Liver (tissue), 9 donors: ENCODE results near the gene PDK3. TPM values are rescaled to one million over a fixed set of nuclear protein-coding genes. Genes with fewer than 3 reads are reported as not detected.

ENCODE experiments used
- DNase-seq: peaks from one replicate; pipeline ENCODE4 v3.0.0-alpha.2; 2017; ENCODE audit warnings: low spot score
- H3K27ac ChIP-seq, 2 donors: one replicate each; pipeline ENCODE4 v1.7.0; 2013; ENCODE audit warnings: inconsistent platforms in 2 of 2, low read length in 2 of 2, control low read depth in 1 of 2, low read depth in 1 of 2, mild to moderate bottlenecking in 1 of 2
- H3K27me3 ChIP-seq, 4 donors: one replicate each; pipeline versions ENCODE4 v1.6.1 to v1.7.0; 2013; ENCODE audit warnings: low read length in 3 of 4, inconsistent platforms in 1 of 4, mild to moderate bottlenecking in 1 of 4, moderate library complexity in 1 of 4; ENCODE audit not compliant: control insufficient read depth in 4 of 4, insufficient read depth in 4 of 4
- H3K36me3 ChIP-seq, 4 donors: one replicate each; pipeline versions ENCODE4 v1.6.1 to v1.7.0; 2013; ENCODE audit warnings: low read length in 3 of 4, mild to moderate bottlenecking in 3 of 4, low read depth in 1 of 4, moderate library complexity in 1 of 4; ENCODE audit not compliant: control insufficient read depth in 4 of 4, insufficient read depth in 3 of 4
- H3K4me1 ChIP-seq, 4 donors: one replicate each; pipeline versions ENCODE4 v1.6.1 to v1.7.0; 2013; ENCODE audit warnings: low read length in 3 of 4, mild to moderate bottlenecking in 3 of 4, moderate library complexity in 1 of 4; ENCODE audit not compliant: control insufficient read depth in 4 of 4, insufficient read depth in 4 of 4
- H3K4me3 ChIP-seq, 3 donors: one replicate each; pipeline versions ENCODE4 v1.6.1 to v1.7.0; 2013; ENCODE audit warnings: low read length in 3 of 3, control low read depth in 1 of 3, low read depth in 1 of 3, mild to moderate bottlenecking in 1 of 3
- H3K9ac ChIP-seq, 2 donors: one replicate each; pipeline ENCODE4 v1.7.0; 2013; ENCODE audit warnings: low read length in 2 of 2, mild to moderate bottlenecking in 2 of 2, moderate library complexity in 2 of 2, control low read depth in 1 of 2, low read depth in 1 of 2
- H3K9me3 ChIP-seq, 4 donors: one replicate each; pipeline versions ENCODE4 v1.6.1 to v1.7.0; 2013; ENCODE audit warnings: low read length in 3 of 4; ENCODE audit not compliant: control insufficient read depth in 4 of 4
- ATF3 ChIP-seq: IDR thresholded peaks from 2 replicates; pipeline ENCODE4 v1.6.1; 2016; ENCODE audit warnings: antibody characterized with exemption
- CTCF ChIP-seq: fragments of 150-350 bp; IDR thresholded peaks from 2 replicates; pipeline ENCODE4 v1.5.1; 2017; ENCODE audit warnings: improper control_type of control experiment, low read depth, low read length; ENCODE audit not compliant: missing input control
- EGR1 ChIP-seq, 2 donors: IDR thresholded peaks; 2 replicates each; pipeline ENCODE4 v1.6.1; 2016 to 2018; ENCODE audit warnings: antibody characterized with exemption in 2 of 2, low read depth in 2 of 2
- FOXA1 ChIP-seq: IDR thresholded peaks from 2 replicates; pipeline ENCODE4 v1.6.1; 2016; ENCODE audit warnings: antibody characterized with exemption
- FOXA2 ChIP-seq: IDR thresholded peaks from 2 replicates; pipeline ENCODE4 v1.6.1; 2016; ENCODE audit warnings: antibody characterized with exemption
- GABPA ChIP-seq, 2 donors: IDR thresholded peaks in 1 of 2; conservative IDR thresholded peaks in 1 of 2; 2 replicates each; pipeline ENCODE4 v1.6.1; 2016; ENCODE audit warnings: antibody characterized with exemption in 2 of 2, mild to moderate bottlenecking in 1 of 2, moderate library complexity in 1 of 2
- HNF4A ChIP-seq, 2 donors: conservative IDR thresholded peaks; 2 replicates each; pipeline ENCODE4 v1.6.1; 2016; ENCODE audit warnings: antibody characterized with exemption in 2 of 2, mild to moderate bottlenecking in 2 of 2
- HNF4G ChIP-seq: IDR thresholded peaks from 2 replicates; pipeline ENCODE4 v1.6.1; 2016; ENCODE audit warnings: antibody characterized with exemption
- JUND ChIP-seq, 2 donors: IDR thresholded peaks; 2 replicates each; pipeline ENCODE4 v1.6.1; 2016; ENCODE audit warnings: antibody characterized with exemption in 2 of 2
- MAX ChIP-seq: IDR thresholded peaks from 2 replicates; pipeline ENCODE4 v1.6.1; 2016; ENCODE audit warnings: antibody characterized with exemption
- NR2F2 ChIP-seq: IDR thresholded peaks from 2 replicates; pipeline ENCODE4 v1.6.1; 2016; ENCODE audit warnings: antibody characterized with exemption
- RAD21 ChIP-seq, 2 donors: IDR thresholded peaks; 2 replicates each; pipeline ENCODE4 v1.6.1; 2016; ENCODE audit warnings: antibody characterized with exemption in 2 of 2, mild to moderate bottlenecking in 2 of 2
- REST ChIP-seq: IDR thresholded peaks from 2 replicates; pipeline ENCODE4 v1.6.1; 2016; ENCODE audit warnings: antibody characterized with exemption, mild to moderate bottlenecking
- RXRA ChIP-seq, 2 donors: IDR thresholded peaks; 2 replicates each; pipeline ENCODE4 v1.6.1; 2017 to 2018; ENCODE audit warnings: antibody characterized with exemption in 2 of 2, mild to moderate bottlenecking in 1 of 2
- SP1 ChIP-seq: IDR thresholded peaks from 2 replicates; pipeline ENCODE4 v1.6.1; 2018; ENCODE audit warnings: antibody characterized with exemption, mild to moderate bottlenecking
- TAF1 ChIP-seq: conservative IDR thresholded peaks from 2 replicates; pipeline ENCODE4 v1.6.1; 2016; ENCODE audit warnings: antibody characterized with exemption, mild to moderate bottlenecking
- YY1 ChIP-seq: IDR thresholded peaks from 2 replicates; pipeline ENCODE4 v1.6.1; 2016; ENCODE audit warnings: antibody characterized with exemption, mild to moderate bottlenecking
- ZBTB33 ChIP-seq: IDR thresholded peaks from 2 replicates; pipeline ENCODE4 v1.6.1; 2016; ENCODE audit warnings: antibody characterized with exemption
- WGBS: extraction: QIAGEN DNeasy Blood & Tissue Kit; methylation state at CpG from one replicate; pipeline ENCODE4 v1.1.7; 2013; 5-methylcytosine and 5-hydroxymethylcytosine counted together
- polyA plus RNA-seq, 2 donors: library from polyadenylated mRNA; stranded (reverse) in 1 of 2; unstranded in 1 of 2; fragments of 200-250 nt in 1 of 2; fragments of >200 nt in 1 of 2; fragmentation: Nextera tagmentation in 1 of 2; extraction: Ambion mirVana in 1 of 2; gene quantifications; one replicate each; pipeline versions ENCODE4 v1.2.1 to v1.2.3, GENCODE V29; 2013 to 2015
- total RNA-seq, 2 donors: library from RNA; depleted of rRNA; stranded (reverse); fragments of >200 nt; gene quantifications; one replicate each; pipeline ENCODE4 v1.2.3, GENCODE V29; 2014
- donor health status: healthy.
- donor health status: healthy.
- donor health status: healthy.
- donor health status: healthy.
- donor health status: healthy.

Gene PDK3
- total and polyA plus RNA-seq, 4 donors = 6.0 to 14.0 (median 13.5) TPM

- no peak for DNase-seq
- Histone ChIP-seq H3K9me3 (no peaks in the 10 kb centered on the region), H3K9ac (no peak overlapping the region), H3K27me3 (no peaks in the 10 kb centered on the region), H3K4me1 (no peaks in the 10 kb centered on the region), H3K27ac (no peak overlapping the region), H3K36me3 (peaks cover 0 to 5% (median 2%) of the 10 kb centered on the region in 4 donors), H3K4me3 (no peak overlapping the region)
- TF ChIP-seq ATF3 (no peak), RXRA (IDR thresholded peaks at IDR 0.05) (no peak), RAD21 (IDR thresholded peaks at IDR 0.05) (no peak), NR2F2 (no peak), HNF4A (conservative IDR thresholded peaks at IDR 0.05) (no peak), EGR1 (IDR thresholded peaks at IDR 0.05; ENCODE audit: low read depth in 2 of 2) (no peak), ZBTB33 (no peak), MAX (no peak), YY1 (no peak), CTCF (no peak), FOXA2 (no peak), GABPA (IDR thresholded peaks at IDR 0.05 in 1 of 2, conservative IDR thresholded peaks at IDR 0.05 in 1 of 2) (no peak), TAF1 (no peak), FOXA1 (no peak), SP1 (no peak), REST (no peak), HNF4G (no peak), JUND (IDR thresholded peaks at IDR 0.05) (no peak)
- 96% methylated on average over 2 of the region's 2 CpGs for WGBS
These were observed 61.5 kb downstream of the PDK3 start for GRCh38 chrX:24526616-24527015.
